GM06990 (cell line): ENCODE results near the gene TMEM154.

Source experiments
- DNase-seq: peaks from one replicate; pipeline ENCODE4 v3.0.0-alpha.2; 2011; ENCODE audit not compliant: insufficient read length; ENCODE audit errors: extremely low read depth
- H3K27me3 ChIP-seq: replicated peaks from 2 replicates; pipeline ENCODE4 v1.6.0; 2011; ENCODE audit warnings: low read length; ENCODE audit not compliant: control insufficient read depth, insufficient read depth
- H3K36me3 ChIP-seq: 2 replicates; pipeline ENCODE4 v1.5.1; 2011; ENCODE audit warnings: low read length; ENCODE audit not compliant: control insufficient read depth, insufficient read depth
- H3K4me3 ChIP-seq: replicated peaks from 2 replicates; pipeline ENCODE4 v1.5.1; 2011; ENCODE audit warnings: low read depth, mild to moderate bottlenecking, control low read depth, low read length
- CTCF ChIP-seq: IDR thresholded peaks from 2 replicates; pipeline ENCODE4 v1.5.1; 2011; ENCODE audit warnings: low read length, control low read depth, mild to moderate bottlenecking, inconsistent platforms; ENCODE audit not compliant: insufficient read depth, poor library complexity, severe bottlenecking

Gene TMEM154

GRCh38 chr4:152723236-152723635 lies 43.4 kb upstream of the TMEM154 start:
- DNase-seq = no peak
- no peaks in the 10 kb centered on the region for H3K36me3 ChIP-seq
- no peaks in the 10 kb centered on the region for H3K27me3 ChIP-seq
- TF ChIP-seq CTCF = no peak
- H3K4me3 ChIP-seq = no peak overlapping the region

GRCh38 chr4:152719801-152720556 lies 40.2 kb upstream of the TMEM154 start:
- no peak overlapping the region for H3K4me3 ChIP-seq
- no peak for TF ChIP-seq CTCF
- H3K36me3 ChIP-seq = no peaks in the 10 kb centered on the region
- no peaks in the 10 kb centered on the region for H3K27me3 ChIP-seq
- no peak for DNase-seq

GRCh38 chr4:152719291-152719690 lies 39.5 kb upstream of the TMEM154 start:
- no peaks in the 10 kb centered on the region for H3K27me3 ChIP-seq
- TF ChIP-seq CTCF = no peak
- no peaks in the 10 kb centered on the region for H3K36me3 ChIP-seq
- no peak overlapping the region for H3K4me3 ChIP-seq
- no peak for DNase-seq

DNA sequence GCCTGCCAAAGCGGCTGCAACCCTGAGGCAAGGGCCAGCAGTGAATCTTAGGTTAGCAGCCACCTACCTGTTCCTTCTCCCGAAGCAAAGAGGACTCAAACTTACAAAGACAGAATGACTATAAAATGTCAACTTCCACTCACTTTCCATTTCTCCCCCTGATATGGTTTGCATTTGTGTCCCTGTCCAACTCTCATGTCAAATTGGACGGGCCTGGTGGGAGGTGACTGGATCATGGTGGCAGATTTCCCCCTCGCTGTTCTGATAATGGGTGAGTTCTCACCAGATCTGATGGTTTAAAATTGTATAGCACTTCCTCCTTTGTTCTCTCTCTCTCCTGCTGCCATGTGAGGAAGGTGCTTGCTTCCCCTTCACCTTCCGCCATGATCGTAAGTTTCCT lies 35.3 kb upstream of the TMEM154 start:
- no peaks in the 10 kb centered on the region for H3K36me3 ChIP-seq
- no peaks in the 10 kb centered on the region for H3K27me3 ChIP-seq
- no peak for TF ChIP-seq CTCF
- H3K4me3 ChIP-seq = no peak overlapping the region
- DNase-seq = no peak

- Histone ChIP-seq H3K36me3 (no peaks in the 10 kb centered on the region), H3K4me3 (no peak overlapping the region), H3K27me3 (no peaks in the 10 kb centered on the region)
- DNase-seq = no peak
- no peak for TF ChIP-seq CTCF
Observed at GRCh38 chr4:152713951-152714705, 34.3 kb upstream of the TMEM154 start.
